ENCODE measurements around the gene ITPA.
"Not testable (repeated sequence)": the region's sequence is repeated elsewhere in the genome, so short reads cannot be mapped to it uniquely, and the experiment has no call there.

Gene ITPA

GRCh38 chr20:3173610-3174441 lies 35.5 kb upstream of the ITPA start:
- DNase-seq = peak; percentile 81 to 86

GRCh38 chr20:3174442-3175261 lies 34.6 kb upstream of the ITPA start:
- DNase-seq = no peak

GRCh38 chr20:3175270-3175669 lies 34.0 kb upstream of the ITPA start:
- DNase-seq = no peak

GRCh38 chr20:3177746-3178485 lies 31.4 kb upstream of the ITPA start:
- no peak for DNase-seq

GRCh38 chr20:3180319-3180718 lies 29.0 kb upstream of the ITPA start:
- DNase-seq = no peak

- no peak for DNase-seq
Measured at GRCh38 chr20:3181270-3181669, 28.0 kb upstream of the ITPA start.

- DNase-seq = not testable (repeated sequence)
Measured at GRCh38 chr20:3182429-3182828, 26.9 kb upstream of the ITPA start.

- no peak for DNase-seq
Measured at GRCh38 chr20:3183896-3184612, 25.2 kb upstream of the ITPA start.

GRCh38 chr20:3187861-3188260 lies 21.4 kb upstream of the ITPA start:
- not testable (repeated sequence) for DNase-seq

- DNase-seq = no peak
Measured at GRCh38 chr20:3188823-3189413, 20.4 kb upstream of the ITPA start.

GRCh38 chr20:3189561-3190131 lies 19.7 kb upstream of the ITPA start:
- no peak for DNase-seq

GRCh38 chr20:3190681-3191111 lies 18.6 kb upstream of the ITPA start:
- no peak for DNase-seq

- no peak for DNase-seq
Measured at GRCh38 chr20:3192226-3193015, 16.9 kb upstream of the ITPA start.

- no peak for DNase-seq
Measured at GRCh38 chr20:3193806-3194616, 15.3 kb upstream of the ITPA start.

- no peak for DNase-seq
Measured at GRCh38 chr20:3194617-3195280, 14.5 kb upstream of the ITPA start.

GRCh38 chr20:3195590-3196237 lies 13.6 kb upstream of the ITPA start:
- DNase-seq = no peak

- no peak for DNase-seq
Measured at GRCh38 chr20:3199206-3199605, 10.1 kb upstream of the ITPA start.

GRCh38 chr20:3199976-3200755 lies 9.1 kb upstream of the ITPA start:
- no peak for DNase-seq

Data from NCI-H2081 (cell line).